Vagina (tissue), 2 donors: Measurements from ENCODE around the gene RGS6.

Experiments used
- CTCF ChIP-seq, 3 experiments: fragments of 450-650 bp in 2 of 3; fragments of 200-600 bp in 1 of 3; sonication (generic) in 1 of 3; IDR thresholded peaks; one replicate each; pipeline ENCODE4 v1.5.1; 2017 to 2019; ENCODE audit warnings: antibody characterized with exemption in 3 of 3, mild to moderate bottlenecking in 2 of 3, moderate library complexity in 2 of 3
- POLR2A ChIP-seq, 2 donors: fragments of 450-650 bp; IDR thresholded peaks; one replicate each; pipeline ENCODE4 v1.6.1; 2017; ENCODE audit warnings: antibody characterized with exemption in 2 of 2, mild to moderate bottlenecking in 2 of 2, moderate library complexity in 2 of 2
- POLR2AphosphoS5 ChIP-seq, 2 donors: sonication (generic); formaldehyde crosslinking; IDR thresholded peaks; one replicate each; pipeline ENCODE4 v1.9.0; 2017; ENCODE audit warnings: antibody characterized with exemption in 2 of 2, mild to moderate bottlenecking in 2 of 2, low read depth in 1 of 2; ENCODE audit not compliant: insufficient read depth in 1 of 2

DNA sequence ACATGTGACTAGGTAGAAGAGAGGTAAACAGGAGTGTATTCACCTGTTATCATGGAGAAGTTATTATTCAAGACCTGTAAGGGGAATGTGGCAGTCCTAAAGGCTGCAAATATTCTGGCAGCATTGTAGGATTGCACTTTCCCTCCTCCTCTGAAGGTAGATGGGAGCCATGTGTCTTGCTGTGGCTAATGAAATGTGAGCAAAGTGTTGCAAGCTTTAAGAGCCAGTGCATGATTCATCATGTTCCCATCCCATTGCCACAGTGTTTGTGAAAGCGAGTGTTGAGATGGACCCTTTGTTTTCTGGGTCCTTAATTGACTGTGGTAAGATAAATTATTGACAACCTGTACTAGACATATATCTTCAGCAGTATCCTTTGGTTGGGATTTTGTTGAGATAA, 128.7 kb downstream of the RGS6 start:
- TF ChIP-seq CTCF (IDR thresholded peaks at IDR 0.05) (no peak), POLR2AphosphoS5 (IDR thresholded peaks at IDR 0.05; ENCODE audit: insufficient read depth in 1 of 2, low read depth in 1 of 2) (no peak), POLR2A (IDR thresholded peaks at IDR 0.05) (no peak)
